ENCODE data around the gene MYEOV.

- TF ChIP-seq ZBTB17 (tag by site-specific recombination; IDR thresholded peaks at IDR 0.05) (no peak), CTCF (tag by site-specific recombination; IDR thresholded peaks at IDR 0.05) (0 out of 2 replicates have a peak, but pooled peaks have one; percentile 19), ZNF175 (tag by site-specific recombination; IDR thresholded peaks at IDR 0.05) (no peak)
- TF ChIP-seq, protein P1, sequence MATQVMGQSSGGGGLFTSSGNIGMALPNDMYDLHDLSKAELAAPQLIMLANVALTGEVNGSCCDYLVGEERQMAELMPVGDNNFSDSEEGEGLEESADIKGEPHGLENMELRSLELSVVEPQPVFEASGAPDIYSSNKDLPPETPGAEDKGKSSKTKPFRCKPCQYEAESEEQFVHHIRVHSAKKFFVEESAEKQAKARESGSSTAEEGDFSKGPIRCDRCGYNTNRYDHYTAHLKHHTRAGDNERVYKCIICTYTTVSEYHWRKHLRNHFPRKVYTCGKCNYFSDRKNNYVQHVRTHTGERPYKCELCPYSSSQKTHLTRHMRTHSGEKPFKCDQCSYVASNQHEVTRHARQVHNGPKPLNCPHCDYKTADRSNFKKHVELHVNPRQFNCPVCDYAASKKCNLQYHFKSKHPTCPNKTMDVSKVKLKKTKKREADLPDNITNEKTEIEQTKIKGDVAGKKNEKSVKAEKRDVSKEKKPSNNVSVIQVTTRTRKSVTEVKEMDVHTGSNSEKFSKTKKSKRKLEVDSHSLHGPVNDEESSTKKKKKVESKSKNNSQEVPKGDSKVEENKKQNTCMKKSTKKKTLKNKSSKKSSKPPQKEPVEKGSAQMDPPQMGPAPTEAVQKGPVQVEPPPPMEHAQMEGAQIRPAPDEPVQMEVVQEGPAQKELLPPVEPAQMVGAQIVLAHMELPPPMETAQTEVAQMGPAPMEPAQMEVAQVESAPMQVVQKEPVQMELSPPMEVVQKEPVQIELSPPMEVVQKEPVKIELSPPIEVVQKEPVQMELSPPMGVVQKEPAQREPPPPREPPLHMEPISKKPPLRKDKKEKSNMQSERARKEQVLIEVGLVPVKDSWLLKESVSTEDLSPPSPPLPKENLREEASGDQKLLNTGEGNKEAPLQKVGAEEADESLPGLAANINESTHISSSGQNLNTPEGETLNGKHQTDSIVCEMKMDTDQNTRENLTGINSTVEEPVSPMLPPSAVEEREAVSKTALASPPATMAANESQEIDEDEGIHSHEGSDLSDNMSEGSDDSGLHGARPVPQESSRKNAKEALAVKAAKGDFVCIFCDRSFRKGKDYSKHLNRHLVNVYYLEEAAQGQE (tag by site-specific recombination; IDR thresholded peaks at IDR 0.05), result no peak
These were observed 1.7 kb upstream of the MYEOV start for GRCh38 chr11:69292221-69292648.

Measured in HEK293 (cell line).